NCI-H187 treated with DMSO at 0.1 percent for 48 hours (cell line): ENCODE measurements around the gene TBC1D22A.

Experiments used
- DNase-seq: peaks from one replicate; lab custom pipeline; 2025; lab: John Stamatoyannopoulos, UW

The TBC1D22A gene

DNA sequence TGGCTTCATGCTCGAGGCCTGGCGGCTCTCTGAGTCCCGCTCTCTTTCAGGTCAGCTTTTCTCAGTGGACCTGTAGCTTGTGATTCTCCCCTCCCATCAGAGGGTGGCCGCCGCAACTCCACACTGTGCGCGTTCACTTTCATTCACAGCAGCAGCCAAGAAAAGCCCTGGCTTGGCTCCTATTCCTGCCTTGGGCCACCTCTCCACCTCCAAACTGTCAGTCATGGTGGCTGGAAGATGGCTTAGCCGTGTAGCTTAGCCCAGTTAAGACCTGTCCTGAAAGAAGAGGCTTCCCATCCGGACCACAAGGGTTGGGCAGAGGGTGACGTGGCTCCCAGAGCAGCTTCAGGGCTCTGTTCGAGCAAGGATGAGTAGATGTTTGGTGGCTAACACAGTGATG, 125.5 kb downstream of the TBC1D22A start:
- DNase-seq: no peak

DNA sequence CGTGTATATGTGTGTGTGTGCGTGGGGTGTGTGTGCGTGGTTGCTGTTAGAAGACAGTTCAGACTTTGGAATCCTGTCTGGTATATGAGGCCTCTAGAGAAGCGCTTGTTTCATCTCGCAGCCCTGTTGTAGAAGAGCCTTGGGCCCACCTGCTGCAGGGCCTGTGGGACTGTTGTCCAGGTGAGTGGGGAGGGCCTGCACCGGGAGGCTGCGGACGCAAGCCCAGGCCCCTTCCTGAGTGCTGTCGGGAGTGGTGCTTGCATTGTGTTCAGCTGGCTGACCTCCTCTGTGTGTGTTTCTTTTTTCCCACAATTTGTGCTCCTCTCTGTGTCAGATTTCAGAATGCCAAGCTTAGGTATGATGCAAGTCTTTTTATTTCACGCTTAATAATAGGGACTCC, 128.4 kb downstream of the TBC1D22A start:
- no peak for DNase-seq

- DNase-seq: no peak
Observed at GRCh38 chr22:46891382-46891951, 129.0 kb downstream of the TBC1D22A start.

- DNase-seq: no peak
Observed at GRCh38 chr22:46892866-46893265, 130.4 kb downstream of the TBC1D22A start.

DNA sequence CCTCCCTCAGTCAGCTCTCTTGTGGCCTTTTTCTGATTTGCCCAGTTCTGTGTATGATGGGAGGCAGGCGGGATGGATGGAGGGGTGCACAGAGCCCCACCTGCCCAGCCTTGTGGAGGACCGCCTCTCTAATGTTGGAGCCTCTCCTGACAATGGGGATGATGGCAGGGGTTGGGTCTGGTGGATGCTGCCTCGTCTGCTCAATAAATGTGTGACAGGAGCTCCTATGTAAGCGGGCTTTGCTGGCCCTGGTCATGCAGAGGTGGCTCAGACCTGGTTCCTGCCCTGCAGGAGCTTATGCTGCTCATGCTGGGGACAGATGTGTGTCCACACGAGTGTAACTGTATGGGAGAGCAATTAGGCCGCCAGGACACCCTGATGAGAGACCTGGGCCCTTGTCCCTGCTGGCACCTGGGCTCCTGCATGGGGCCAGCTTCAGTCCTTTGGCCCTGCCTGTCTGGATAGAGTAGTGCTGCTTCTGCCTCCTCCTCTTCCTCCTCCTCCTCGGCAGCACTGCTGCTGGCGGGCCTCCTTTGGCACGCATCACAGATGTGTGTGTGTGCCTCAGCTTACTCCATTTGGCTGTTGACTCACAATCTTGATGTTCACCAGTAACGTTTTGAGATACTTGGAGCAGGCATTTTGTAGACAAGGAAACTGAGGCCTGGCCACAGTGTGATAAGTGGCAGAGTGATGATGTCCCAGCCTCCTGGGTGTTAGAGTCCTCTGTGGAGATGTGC, 131.0 kb downstream of the TBC1D22A start:
- no peak for DNase-seq

DNA sequence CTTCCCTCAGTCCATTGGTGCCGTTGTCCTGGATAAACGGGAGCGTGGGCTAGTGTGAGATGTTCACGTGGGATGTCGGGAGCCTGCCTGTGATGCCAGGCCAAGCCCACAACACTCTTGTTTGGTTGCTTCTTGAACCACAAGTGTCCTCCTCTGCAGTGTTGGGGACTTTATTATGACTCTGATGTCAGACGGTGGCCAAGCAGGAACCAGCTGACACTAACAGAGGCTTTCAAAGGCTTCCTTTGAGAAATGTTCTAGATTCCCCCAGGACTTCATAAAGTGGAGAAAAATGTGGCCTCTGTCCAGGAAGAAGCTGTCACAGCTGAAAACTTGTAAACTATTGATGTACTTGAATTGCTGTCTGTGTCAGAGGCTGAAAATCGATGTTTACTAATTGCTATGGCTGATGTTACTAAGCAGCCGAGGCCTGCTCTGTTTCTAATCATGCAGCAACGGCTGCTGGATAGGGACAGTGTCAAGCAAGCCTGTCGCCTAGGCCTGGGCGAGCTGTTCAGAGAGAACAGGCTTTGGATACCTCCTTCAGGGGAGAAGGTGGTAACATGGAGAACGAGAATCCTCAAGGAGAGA, 131.7 kb downstream of the TBC1D22A start:
- no peak for DNase-seq

DNA sequence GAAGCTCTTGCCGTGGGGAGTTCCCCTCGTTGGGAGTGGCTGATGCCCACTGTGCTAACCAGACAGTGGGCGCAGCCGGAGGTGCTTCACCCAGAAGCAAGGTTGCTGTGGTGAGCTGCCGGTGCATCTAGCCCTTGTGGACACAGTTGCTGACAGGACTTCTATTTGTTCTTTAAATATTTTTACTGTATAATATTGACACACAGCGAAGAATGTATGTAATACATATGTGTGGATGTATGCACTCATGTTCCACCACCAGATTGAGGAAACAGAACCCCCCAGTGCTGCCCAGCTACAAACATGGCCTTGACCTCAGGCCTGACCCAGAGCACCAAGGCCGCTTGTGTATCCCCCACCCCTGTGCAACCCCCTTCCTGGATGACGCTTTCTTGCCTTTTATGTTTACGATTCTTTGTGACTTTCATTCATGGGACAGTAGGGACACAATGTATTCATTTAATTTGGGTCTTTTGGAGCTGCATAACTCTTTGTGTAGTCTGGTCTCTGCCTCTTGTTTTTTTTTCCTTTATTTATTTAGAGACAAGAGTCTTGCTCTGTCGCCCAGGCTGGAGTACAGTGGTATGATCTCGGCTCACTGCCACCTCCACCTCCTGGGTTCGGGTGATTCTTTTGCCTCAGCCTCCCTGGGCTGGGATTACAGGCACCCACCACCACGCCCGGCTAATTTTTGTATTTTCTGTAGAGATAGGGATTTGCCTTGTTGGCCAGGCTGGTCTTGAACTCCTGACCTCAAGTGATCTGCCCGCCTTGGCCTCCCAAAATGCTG, 132.6 kb downstream of the TBC1D22A start:
- DNase-seq: no peak

GRCh38 chr22:46895753-46896152, 133.3 kb downstream of the TBC1D22A start:
- DNase-seq: no peak

DNA sequence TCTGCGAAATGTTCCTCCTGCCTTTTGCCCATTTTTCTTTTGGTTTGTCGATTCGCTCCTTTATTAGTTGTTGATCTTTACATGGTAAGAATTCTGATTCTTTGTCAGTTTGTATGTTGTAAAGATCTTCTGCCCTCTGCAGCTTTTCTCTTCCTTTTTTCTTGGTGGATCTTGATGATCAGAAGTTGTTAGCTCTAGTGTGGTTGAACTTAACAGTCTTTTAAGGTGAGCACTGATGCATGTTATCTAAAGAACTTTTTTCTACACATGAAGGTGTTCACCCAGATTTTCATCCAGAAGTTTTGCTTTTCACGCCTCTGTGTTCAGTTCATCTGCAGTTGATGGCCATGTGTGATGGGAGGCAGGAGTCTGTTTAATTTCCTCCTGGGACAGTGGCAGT, 133.7 kb downstream of the TBC1D22A start:
- DNase-seq: no peak

DNA sequence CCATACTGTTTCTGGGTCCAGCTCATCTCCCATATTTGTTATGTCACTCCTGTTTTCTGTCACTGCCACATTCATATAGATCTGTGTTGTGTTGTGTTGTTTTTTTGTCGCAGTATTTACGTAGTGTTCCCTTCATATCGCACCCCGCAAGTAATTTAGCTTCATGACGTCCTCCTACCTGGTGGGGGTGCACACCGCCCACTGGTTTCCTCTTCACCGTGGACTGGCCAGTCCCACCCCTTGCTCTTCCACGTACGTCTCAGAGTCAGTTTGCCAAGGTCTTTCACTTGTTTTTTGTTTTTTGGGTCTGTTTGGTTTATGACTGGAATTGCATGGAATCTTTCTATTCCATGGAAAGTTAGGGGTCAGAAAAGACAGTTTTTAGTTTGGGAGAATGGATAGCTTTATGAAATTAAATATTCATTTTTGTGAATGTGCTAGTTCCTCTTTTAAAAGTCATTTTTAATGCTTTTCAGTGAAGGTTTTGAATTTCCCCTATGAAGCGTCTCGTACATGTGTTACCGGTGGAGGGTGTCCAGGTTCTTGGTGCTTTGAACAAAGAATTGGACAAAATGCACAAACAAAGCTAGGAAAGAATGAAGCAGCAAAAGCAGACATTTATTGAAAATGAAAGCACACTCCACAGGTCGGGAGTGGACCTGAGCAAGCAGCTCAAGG, 134.3 kb downstream of the TBC1D22A start:
- DNase-seq: no peak

GRCh38 chr22:46897246-46897623, 134.8 kb downstream of the TBC1D22A start:
- no peak for DNase-seq

- DNase-seq: no peak
Observed at GRCh38 chr22:46900549-46900948, 138.1 kb downstream of the TBC1D22A start.

GRCh38 chr22:46902436-46902835, 140.0 kb downstream of the TBC1D22A start:
- DNase-seq: no peak

DNA sequence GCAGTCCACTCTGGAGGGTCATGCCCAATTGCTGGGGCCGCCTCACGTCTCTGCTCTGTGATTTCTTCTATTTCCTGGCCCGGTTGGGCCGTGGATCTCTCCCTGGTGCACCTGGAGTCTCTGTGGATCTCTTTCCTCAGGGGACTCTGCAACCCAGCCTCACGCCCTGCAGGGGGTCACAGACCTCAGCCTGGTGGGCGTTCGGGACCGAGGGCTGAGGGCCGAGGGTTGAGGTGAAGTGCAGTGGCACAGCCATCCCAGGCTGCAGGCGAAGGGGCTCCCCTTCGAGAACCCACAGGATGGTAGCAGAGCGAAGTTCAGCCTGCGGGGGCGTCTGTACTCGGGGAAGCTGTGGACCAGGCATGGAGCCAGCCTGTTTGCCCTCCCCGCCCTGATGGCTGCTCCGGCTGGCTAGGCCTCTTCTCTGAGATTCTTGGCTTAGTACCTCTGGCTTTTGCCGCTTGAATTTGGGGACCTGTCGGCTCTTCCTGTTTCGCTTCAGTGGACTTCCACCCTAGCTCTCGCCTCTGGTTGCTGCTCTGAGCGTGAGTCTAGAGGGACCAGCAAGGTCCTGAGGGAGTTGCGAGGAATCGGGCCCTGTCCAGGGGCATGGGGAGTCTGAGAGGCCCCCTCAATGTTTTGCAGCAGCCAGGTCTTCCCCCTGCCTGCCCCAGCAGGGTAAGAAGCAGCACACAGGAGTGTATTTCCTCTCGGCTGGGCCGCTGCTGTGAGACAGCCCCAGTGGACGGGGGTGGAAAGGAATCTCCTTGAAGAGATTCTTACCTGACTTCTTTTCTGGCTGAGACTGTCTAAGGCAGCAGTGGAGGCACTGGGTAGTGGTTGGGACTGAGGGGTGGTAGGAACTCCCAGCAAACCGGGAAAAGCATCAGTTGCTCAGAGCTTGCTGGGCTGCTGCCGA, 140.8 kb downstream of the TBC1D22A start:
- DNase-seq: no peak

DNA sequence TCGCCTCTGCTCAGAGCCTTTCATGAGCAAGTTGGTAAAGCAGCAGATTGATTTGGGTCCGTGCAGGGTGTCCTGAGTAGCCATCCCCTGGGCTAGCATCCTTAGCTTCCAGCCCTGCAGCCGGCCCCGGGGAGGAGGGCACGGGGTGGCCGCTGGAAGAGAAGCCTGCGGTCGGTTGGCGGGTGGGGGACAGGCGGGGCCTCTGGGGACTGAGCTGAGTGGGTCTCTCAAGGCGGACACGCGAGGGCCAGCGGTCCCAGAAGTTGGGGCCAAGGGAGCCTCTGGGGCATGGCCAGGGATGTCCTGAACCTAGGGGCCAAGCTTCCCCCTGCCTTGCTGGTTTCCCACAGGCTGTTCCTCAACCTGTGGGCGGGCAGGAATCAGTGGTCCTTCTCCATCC, 143.0 kb downstream of the TBC1D22A start:
- no peak for DNase-seq

DNA sequence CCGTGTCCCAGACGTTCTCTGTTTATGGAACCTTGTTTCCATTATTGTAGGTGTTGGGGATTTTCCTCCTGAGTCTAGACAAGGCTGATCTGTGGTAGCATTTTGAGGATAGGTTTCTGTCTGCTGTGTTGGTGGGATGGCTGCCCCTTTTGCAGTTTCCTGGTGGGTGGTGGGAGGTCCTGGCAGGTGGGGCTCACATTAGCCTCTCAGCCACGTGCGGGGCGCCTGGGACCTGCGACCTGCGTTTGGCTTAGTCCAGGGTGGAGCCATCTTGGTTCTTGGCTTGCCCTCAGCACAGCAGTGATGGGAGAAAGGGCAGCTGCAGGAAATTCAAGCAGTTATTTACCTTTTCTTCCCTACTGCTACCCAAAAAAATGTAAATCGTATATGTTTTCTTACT, 143.4 kb downstream of the TBC1D22A start:
- DNase-seq: no peak

GRCh38 chr22:46906326-46907045, 144.0 kb downstream of the TBC1D22A start:
- no peak for DNase-seq

DNA sequence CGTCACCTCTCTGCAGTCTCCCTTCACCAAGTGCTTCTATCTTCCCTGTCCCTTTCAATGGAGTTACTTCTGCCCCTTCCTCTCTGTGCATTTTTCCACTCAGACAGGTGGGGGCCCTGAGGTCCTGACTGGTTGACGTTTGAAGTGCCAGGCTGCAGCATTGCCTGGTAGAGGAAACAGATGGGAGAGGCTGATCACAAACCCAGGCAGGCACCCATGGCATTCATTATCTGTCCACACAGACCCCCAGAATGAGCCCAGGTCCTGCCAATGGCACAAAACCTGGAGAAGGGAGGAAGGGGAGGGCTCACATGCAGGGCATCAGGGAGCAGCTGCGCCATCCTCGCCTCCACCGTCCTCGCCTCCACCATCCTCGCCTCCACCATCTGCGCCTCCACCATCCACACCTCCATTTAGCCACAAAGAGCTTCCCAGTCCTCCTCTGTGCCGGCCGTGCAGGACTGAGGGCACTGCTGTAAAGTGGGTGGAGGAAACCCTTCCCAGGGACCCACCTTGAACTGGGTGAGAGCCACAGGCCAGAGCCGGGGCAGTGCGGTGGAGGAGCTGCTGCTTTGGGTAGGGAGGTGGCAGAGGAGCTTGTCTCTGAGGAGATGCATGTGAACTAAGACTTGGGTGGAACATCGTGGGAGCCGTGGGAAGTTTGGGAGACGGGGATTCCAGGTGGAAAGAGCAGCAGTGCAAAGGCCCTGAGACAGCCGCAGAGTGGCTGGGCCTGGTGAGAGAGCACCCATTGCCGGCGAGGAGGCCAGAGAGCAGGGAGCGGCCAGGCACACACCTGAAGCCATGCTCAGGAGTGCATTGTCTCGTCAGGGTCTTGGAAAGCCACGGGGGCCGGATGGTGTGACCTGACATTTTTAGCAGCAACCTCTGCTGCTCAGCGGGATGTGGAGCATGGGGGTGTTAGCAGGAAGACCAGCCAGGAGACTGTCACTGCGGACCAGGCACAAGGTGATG, 145.1 kb downstream of the TBC1D22A start:
- DNase-seq: no peak

- no peak for DNase-seq
Observed at GRCh38 chr22:46908641-46909107, 146.2 kb downstream of the TBC1D22A start.
